Osteocyte (in vitro differentiated cells): ENCODE measurements around the gene EML1. TPM values are rescaled to one million over a fixed set of nuclear protein-coding genes. Genes with fewer than 3 reads are reported as not detected.

Experiments used
- DNase-seq: peaks from one replicate; pipeline ENCODE4 v3.0.0; 2021; ENCODE audit warnings: mixed read lengths; ENCODE audit not compliant: unreplicated experiment; ENCODE audit errors: extremely low spot score
- H3K27ac Mint-ChIP-seq: one replicate; pipeline ENCODE4 v1.8.0; 2021; ENCODE audit warnings: mild to moderate bottlenecking, mixed read lengths; ENCODE audit not compliant: unreplicated experiment
- H3K27me3 Mint-ChIP-seq: one replicate; pipeline ENCODE4 v1.8.0; 2021; ENCODE audit warnings: mixed read lengths; ENCODE audit not compliant: unreplicated experiment
- H3K36me3 Mint-ChIP-seq: one replicate; pipeline ENCODE4 v1.8.0; 2021; ENCODE audit warnings: mixed read lengths; ENCODE audit not compliant: unreplicated experiment
- H3K4me1 Mint-ChIP-seq: one replicate; pipeline ENCODE4 v1.8.0; 2021; ENCODE audit warnings: mixed read lengths; ENCODE audit not compliant: unreplicated experiment
- H3K4me3 Mint-ChIP-seq: one replicate; pipeline ENCODE4 v1.8.0; 2021; ENCODE audit warnings: mild to moderate bottlenecking, moderate library complexity, mixed read lengths; ENCODE audit not compliant: unreplicated experiment
- H3K9me3 Mint-ChIP-seq: one replicate; pipeline ENCODE4 v1.8.0; 2021; ENCODE audit warnings: mixed read lengths; ENCODE audit not compliant: unreplicated experiment
- long read RNA-seq: library from polyadenylated mRNA; unstranded; transcript quantifications from one replicate; pipeline ENCODE4 v2.0.0, GENCODE V29; 2021
- total RNA-seq: library from RNA; stranded (reverse); gene quantifications from 2 replicates; pipeline ENCODE4 v1.2.1, GENCODE V29; 2021
- TF ChIP-seq, protein P1 (sequence below): fragments of 200-600 bp; sonication (generic); IDR thresholded peaks from 2 replicates; pipeline ENCODE4 v1.5.0; 2021; ENCODE audit warnings: antibody characterized with exemption, mild to moderate bottlenecking, moderate library complexity

The EML1 gene, protein sequence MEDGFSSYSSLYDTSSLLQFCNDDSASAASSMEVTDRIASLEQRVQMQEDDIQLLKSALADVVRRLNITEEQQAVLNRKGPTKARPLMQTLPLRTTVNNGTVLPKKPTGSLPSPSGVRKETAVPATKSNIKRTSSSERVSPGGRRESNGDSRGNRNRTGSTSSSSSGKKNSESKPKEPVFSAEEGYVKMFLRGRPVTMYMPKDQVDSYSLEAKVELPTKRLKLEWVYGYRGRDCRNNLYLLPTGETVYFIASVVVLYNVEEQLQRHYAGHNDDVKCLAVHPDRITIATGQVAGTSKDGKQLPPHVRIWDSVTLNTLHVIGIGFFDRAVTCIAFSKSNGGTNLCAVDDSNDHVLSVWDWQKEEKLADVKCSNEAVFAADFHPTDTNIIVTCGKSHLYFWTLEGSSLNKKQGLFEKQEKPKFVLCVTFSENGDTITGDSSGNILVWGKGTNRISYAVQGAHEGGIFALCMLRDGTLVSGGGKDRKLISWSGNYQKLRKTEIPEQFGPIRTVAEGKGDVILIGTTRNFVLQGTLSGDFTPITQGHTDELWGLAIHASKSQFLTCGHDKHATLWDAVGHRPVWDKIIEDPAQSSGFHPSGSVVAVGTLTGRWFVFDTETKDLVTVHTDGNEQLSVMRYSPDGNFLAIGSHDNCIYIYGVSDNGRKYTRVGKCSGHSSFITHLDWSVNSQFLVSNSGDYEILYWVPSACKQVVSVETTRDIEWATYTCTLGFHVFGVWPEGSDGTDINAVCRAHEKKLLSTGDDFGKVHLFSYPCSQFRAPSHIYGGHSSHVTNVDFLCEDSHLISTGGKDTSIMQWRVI
- 34.8 and 38.1 TPM in 2 replicates for total RNA-seq
- long read RNA-seq, full-length matches to known transcripts = 11 of 30 reads
- long read RNA-seq, partial matches to known transcripts = 16 of 30 reads
- long read RNA-seq, other reads (novel, unspliced or antisense) = 3 of 30 reads

DNA sequence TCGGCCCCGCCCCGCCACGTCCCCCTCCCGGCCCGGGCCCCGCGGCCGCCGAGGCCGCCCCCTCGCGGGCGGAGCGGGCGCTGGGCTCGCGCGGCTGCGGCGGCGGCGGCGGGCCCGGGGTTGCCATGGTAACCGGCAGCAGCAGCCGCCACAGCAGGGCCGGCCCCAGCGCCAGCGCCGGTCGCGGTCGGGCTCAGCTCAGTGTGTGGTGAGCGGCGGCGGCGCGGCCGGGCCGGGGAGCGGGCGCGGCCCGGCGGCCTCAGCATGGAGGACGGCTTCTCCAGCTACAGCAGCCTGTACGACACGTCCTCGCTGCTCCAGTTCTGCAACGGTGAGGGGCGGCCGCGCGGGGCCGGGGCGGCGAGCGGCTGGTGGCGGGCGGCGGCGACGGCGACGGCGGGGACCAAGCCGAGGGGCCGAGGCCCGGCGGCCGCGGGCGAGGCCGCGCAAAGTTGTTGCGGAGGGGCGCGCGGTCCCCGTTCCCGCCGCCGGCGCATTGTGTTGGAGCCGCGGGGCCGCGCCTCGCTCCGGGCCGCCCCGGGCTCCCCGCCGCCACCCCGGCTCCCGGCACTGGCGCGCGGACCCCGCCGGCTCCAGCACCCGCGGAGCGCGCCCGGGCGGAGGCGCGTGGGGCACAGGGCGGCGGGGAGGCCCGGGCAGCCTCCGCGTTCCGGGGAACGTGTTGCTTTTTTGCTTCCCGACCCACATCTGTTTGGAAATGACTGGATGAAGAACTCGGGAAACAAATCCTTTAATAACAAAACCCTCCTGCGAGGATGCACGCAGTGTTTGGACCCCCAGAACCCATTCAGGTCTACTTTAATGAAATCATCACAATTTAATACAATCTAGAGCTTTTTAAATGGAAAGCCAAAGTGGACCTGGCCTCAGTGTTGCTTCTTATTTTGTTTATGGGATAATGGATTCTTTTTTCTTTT is at the start of gene EML1:
TSS of gene EML1 (plus strand) at position 201 of the 938 bp plus-strand sequence. CDS start at position 265, 64 bp downstream.
- Mint-ChIP-seq H3K27ac (peak within 1 kb of the TSS; percentile 74), H3K9me3 (peaks cover 5% of the 10 kb centered on the region), H3K36me3 (peaks cover 3% of the 10 kb centered on the region), H3K27me3 (no peaks in the 10 kb centered on the region), H3K4me3 (peak within 1 kb of the TSS; percentile 80), H3K4me1 (peaks cover 40% of the 10 kb centered on the region)
- TF ChIP-seq, protein P1, sequence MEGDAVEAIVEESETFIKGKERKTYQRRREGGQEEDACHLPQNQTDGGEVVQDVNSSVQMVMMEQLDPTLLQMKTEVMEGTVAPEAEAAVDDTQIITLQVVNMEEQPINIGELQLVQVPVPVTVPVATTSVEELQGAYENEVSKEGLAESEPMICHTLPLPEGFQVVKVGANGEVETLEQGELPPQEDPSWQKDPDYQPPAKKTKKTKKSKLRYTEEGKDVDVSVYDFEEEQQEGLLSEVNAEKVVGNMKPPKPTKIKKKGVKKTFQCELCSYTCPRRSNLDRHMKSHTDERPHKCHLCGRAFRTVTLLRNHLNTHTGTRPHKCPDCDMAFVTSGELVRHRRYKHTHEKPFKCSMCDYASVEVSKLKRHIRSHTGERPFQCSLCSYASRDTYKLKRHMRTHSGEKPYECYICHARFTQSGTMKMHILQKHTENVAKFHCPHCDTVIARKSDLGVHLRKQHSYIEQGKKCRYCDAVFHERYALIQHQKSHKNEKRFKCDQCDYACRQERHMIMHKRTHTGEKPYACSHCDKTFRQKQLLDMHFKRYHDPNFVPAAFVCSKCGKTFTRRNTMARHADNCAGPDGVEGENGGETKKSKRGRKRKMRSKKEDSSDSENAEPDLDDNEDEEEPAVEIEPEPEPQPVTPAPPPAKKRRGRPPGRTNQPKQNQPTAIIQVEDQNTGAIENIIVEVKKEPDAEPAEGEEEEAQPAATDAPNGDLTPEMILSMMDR = peak; percentile 15
- DNase-seq = peak; percentile 97

DNA sequence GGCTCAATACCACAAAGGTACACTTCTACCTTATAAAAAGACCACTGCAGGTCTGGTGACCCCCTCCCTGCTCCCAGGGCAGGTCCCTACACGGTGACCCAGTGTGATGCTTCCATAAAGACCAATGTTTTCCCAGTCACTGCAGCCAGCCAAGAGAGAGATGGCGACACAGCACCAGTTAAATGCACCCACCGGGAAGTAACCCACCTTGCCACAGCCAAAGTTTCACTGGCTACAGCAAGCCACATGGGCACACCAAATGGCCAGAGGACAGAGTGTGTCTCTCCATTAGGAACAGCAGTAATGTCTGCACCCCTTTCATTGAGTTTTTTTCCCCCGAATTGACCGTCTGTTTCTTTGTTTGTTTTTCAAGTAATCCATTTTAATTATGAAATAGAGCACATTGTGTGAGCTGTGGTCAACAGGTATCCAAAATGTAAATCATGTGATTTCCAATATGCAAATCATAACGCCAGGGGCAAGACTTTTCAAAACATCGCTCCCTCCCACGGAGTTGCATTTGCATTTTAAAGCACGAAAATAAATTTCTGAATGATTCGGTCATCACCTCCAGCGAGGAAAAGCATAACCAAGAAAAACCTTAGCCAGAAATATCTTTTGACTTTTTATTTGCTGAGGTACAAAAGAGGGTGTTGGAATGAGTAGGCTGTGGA is 48.9 kb upstream of the EML1 start:
- no peak overlapping the region for H3K4me3 Mint-ChIP-seq
- DNase-seq = no peak
- peaks cover 44% of the 10 kb centered on the region for H3K4me1 Mint-ChIP-seq
- TF ChIP-seq, protein P1 = peak; percentile 57
- H3K36me3 Mint-ChIP-seq = no peaks in the 10 kb centered on the region
- H3K27ac Mint-ChIP-seq = peak overlapping the region; percentile 90
- no peaks in the 10 kb centered on the region for H3K9me3 Mint-ChIP-seq
- H3K27me3 Mint-ChIP-seq = no peaks in the 10 kb centered on the region

DNA sequence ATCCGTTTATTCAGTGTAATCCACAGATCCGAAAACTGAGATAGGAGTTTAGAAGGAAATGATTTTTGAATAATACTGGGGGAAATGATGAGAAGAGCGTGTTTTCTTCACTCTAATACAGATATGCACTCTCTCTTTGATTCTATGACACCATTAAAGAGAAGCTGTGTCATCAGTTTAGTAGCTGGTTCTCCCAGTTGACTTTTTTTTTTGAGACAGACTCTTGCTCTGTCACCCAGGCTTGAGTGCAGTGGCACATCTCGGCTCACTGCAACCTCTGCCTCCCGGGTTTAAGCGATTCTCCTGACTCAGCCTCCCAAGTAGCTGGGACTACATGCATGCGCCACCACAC is 48.4 kb upstream of the EML1 start:
- Mint-ChIP-seq H3K4me3 (no peak overlapping the region), H3K4me1 (peaks cover 45% of the 10 kb centered on the region), H3K27ac (peak overlapping the region; percentile 90), H3K27me3 (no peaks in the 10 kb centered on the region), H3K9me3 (no peaks in the 10 kb centered on the region), H3K36me3 (no peaks in the 10 kb centered on the region)
- TF ChIP-seq, protein P1 = no peak
- no peak for DNase-seq

DNA sequence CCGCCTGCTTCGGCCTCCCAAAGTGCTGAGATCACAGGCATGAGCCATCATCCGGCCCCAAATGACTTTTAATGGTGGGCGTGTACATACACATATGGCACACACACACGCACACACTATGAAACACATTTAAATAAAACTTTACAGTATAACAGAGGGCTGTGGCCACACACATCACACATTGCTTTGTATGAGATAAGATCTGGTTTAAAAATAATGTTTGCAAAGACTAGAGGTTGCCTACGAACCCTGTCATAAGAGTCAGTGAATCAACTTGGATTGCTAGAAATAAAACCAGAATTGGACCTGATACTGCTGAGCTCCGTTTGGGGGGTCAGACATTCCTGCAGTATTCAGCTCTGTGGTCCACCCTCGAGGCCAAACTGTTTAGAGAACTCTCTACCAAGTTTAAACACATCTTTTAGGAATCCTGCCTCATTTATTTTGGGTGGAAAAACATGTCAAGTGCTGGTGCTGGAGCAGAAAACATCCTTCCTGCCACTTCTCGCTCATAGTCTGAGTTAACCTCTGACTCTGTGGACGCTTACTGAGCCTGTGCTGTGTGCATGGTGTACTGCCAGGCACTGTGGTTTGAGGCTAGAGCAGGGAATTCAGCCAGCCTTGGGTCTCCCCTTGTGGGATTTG is 47.8 kb upstream of the EML1 start:
- TF ChIP-seq, protein P1 = no peak
- no peak for DNase-seq
- Mint-ChIP-seq H3K27ac (peak overlapping the region; percentile 90), H3K9me3 (no peaks in the 10 kb centered on the region), H3K4me1 (peaks cover 49% of the 10 kb centered on the region), H3K27me3 (no peaks in the 10 kb centered on the region), H3K36me3 (no peaks in the 10 kb centered on the region), H3K4me3 (peak overlapping the region; percentile 19)
